LNCAP (cell line): ENCODE results near the gene SH3TC1.

Experiments used
- CTCF ChIP-seq: fragments of 450-650 bp; IDR thresholded peaks from 2 replicates; pipeline ENCODE4 v1.5.1; 2017; ENCODE audit warnings: mild to moderate bottlenecking

The SH3TC1 gene

DNA sequence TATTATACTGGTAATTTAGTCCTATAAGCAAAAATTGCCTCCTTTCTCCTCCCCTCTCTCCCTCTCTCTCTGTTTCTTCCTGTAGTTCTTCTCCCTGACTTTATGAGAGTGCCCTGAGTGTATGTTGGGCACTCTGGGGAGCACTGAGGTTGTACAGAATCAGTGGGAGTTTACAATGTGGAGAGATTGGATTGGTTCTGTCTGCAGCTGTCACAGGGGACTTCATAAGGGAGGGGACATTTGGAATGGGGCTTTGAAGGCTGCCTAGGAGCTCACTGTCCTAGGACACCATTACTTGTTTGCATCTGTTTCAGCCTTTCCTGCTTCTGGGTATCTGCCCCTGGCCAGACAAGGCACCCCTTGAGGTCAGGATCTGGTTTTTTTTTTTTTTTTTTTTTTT, 22.9 kb downstream of the SH3TC1 start:
- TF ChIP-seq CTCF: no peak

- no peak for TF ChIP-seq CTCF
Observed at GRCh38 chr4:8222609-8223388, 23.7 kb downstream of the SH3TC1 start.

GRCh38 chr4:8224267-8224974, 25.3 kb downstream of the SH3TC1 start:
- no peak for TF ChIP-seq CTCF

DNA sequence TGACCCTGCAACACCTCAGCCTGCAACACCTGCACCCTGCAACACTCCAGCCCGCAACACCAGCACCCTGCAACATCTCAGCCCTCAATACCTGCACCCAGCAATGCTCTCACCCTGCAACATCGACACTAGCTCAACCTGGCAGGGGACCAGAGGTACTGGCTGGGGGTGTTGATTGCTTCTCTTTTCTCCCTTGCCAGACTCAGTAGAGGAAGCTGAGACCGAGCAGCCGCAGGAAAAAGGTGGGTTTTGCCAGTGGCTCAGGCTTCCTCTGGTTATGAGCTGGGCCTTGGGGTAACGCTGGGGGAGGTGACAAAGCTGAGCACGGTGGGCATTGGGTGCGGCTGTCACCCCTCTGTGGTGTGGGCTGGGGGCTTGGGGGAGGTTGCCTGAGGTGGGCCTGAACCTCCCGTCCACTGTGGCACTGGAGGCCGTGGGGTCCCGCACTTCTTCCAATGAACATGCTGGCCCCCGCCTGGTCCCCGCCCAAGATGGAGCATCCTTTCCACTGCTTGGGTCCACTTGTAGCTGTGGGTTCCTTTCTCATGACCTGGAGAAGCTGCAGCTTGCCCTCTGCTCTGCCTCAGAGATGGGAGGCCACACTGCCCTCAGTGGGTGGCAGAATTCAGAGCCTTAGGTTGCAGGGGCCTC, 26.0 kb downstream of the SH3TC1 start:
- no peak for TF ChIP-seq CTCF

GRCh38 chr4:8225706-8226443, 26.8 kb downstream of the SH3TC1 start:
- no peak for TF ChIP-seq CTCF

- TF ChIP-seq CTCF: no peak
Observed at GRCh38 chr4:8227201-8227770, 28.2 kb downstream of the SH3TC1 start.

GRCh38 chr4:8227771-8228318, 28.8 kb downstream of the SH3TC1 start:
- no peak for TF ChIP-seq CTCF
